ENCODE measurements around the gene HBP1. TPM values are rescaled to one million over a fixed set of nuclear protein-coding genes. Genes with fewer than 3 reads are reported as not detected.
"Not testable (repeated sequence)": the region's sequence is repeated elsewhere in the genome, so short reads cannot be mapped to it uniquely, and the experiment has no call there.

Gene HBP1
- total and polyA plus RNA-seq, 10 donors = 23.9 to 141 (median 79.5) TPM

DNA sequence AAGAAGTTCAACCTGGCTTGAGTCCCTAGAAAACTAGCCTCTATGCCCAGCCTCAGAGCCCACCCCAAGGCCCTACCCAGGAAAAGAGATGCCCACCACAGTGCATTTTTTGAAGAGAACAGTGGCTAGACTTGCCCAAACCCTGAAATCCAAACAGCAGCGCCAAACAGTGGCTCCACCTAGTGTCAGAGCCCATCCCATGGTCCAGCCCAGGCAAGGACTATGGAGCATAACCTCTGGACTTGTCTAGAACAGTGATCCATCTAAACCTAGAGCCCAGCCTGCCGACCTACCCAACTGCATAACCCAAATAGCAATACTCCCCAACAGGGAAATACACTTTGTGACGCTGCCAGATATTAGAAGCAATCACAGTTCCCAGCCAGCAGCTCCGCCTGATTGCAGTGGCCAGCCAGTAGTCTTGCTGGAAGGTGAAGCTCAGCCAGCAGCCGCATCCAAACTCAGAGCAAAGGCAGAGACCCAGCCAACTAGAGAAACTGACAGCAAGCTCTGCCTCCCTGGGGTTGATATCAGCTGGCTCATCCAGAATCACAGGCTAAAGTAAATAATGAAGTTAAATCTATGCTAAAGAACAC lies 44.5 kb downstream of the HBP1 start:
- 89 to 100% (median 96%) methylated on average over 3 to 5 of the region's 5 CpGs for WGBS, 5 donors

GRCh38 chr7:107213945-107214344 lies 45.1 kb downstream of the HBP1 start:
- Histone ChIP-seq H3K9me3 (peaks cover 3 to 29% (median 21%) of the 10 kb centered on the region in 8 donors), H3K27ac (no peak overlapping the region), H3K4me1 (no peaks in the 10 kb centered on the region), H3K36me3 (peaks cover 0 to 31% (median 10%) of the 10 kb centered on the region in 6 donors), H3K27me3 (replicated peaks in 1 of 7) (no peaks in the 10 kb centered on the region), H3K4me3 (no peak overlapping the region)
- intact Hi-C loops (cut with DNase I; ENCODE audit: low total_unique reads) = no loop called here
- DNase-seq = no peak
- TF ChIP-seq, protein P1, sequence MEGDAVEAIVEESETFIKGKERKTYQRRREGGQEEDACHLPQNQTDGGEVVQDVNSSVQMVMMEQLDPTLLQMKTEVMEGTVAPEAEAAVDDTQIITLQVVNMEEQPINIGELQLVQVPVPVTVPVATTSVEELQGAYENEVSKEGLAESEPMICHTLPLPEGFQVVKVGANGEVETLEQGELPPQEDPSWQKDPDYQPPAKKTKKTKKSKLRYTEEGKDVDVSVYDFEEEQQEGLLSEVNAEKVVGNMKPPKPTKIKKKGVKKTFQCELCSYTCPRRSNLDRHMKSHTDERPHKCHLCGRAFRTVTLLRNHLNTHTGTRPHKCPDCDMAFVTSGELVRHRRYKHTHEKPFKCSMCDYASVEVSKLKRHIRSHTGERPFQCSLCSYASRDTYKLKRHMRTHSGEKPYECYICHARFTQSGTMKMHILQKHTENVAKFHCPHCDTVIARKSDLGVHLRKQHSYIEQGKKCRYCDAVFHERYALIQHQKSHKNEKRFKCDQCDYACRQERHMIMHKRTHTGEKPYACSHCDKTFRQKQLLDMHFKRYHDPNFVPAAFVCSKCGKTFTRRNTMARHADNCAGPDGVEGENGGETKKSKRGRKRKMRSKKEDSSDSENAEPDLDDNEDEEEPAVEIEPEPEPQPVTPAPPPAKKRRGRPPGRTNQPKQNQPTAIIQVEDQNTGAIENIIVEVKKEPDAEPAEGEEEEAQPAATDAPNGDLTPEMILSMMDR (IDR thresholded peaks at IDR 0.05 in 8 of 11, conservative IDR thresholded peaks at IDR 0.05 in 3 of 11) = no peak
- no peak for TF ChIP-seq POLR2A (IDR thresholded peaks at IDR 0.05)

More for the DNA sequence above, 44.5 kb downstream of the HBP1 start:
- H3K9me3 ChIP-seq = peaks cover 3 to 29% (median 21%) of the 10 kb centered on the region in 8 donors
- H3K4me1 ChIP-seq = no peaks in the 10 kb centered on the region
- no peak for TF ChIP-seq POLR2A (IDR thresholded peaks at IDR 0.05)
- TF ChIP-seq, protein P1 (IDR thresholded peaks at IDR 0.05 in 8 of 11, conservative IDR thresholded peaks at IDR 0.05 in 3 of 11) = no peak
- TF ChIP-seq POLR2AphosphoS5 (IDR thresholded peaks at IDR 0.05) = no peak
- peaks cover 0 to 37% (median 14%) of the 10 kb centered on the region in 6 donors for H3K36me3 ChIP-seq
- H3K27me3 ChIP-seq (replicated peaks in 1 of 7) = no peaks in the 10 kb centered on the region
- no peak overlapping the region for H3K27ac ChIP-seq
- no peak overlapping the region for H3K4me3 ChIP-seq
- intact Hi-C loops (cut with DNase I; ENCODE audit: low total_unique reads) = no loop called here
- DNase-seq = no peak

GRCh38 chr7:107219563-107220244 lies 50.9 kb downstream of the HBP1 start:
- intact Hi-C loops (cut with DNase I; ENCODE audit: low total_unique reads) = no loop called here
- 74 to 91% (median 83%) methylated on average over 2 of the region's 2 CpGs for WGBS, 5 donors

DNA sequence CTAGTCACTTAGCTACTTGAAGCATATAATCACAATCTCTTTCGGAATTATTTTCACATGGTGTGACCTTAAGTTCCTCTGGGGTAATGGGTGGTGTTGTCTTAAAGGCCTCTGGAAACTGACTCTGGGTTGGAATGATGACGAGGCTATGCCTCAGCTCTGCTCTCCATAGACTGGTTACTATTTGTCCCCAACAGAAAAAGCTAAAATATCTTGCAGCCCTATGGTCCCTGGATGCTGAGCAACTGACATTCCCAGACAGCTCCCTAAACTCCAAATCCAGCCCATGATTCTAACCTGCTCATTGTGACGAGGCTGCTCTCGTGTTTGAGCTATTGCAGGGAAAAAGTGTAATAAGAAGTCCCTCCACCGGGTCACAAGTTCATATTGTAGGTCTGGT lies 51.6 kb downstream of the HBP1 start:
- intact Hi-C loops (cut with DNase I; ENCODE audit: low total_unique reads) = no loop called here
- H3K9me3 ChIP-seq = peaks cover 0 to 7% (median 0%) of the 10 kb centered on the region in 8 donors
- H3K4me1 ChIP-seq = no peaks in the 10 kb centered on the region
- TF ChIP-seq, protein P1 (IDR thresholded peaks at IDR 0.05 in 8 of 11, conservative IDR thresholded peaks at IDR 0.05 in 3 of 11) = no peak
- TF ChIP-seq POLR2AphosphoS5 (IDR thresholded peaks at IDR 0.05) (no peak), POLR2A (IDR thresholded peaks at IDR 0.05) (no peak)
- H3K36me3 ChIP-seq = peaks cover 0 to 40% (median 3%) of the 10 kb centered on the region in 6 donors
- H3K27me3 ChIP-seq (replicated peaks in 1 of 7) = no peaks in the 10 kb centered on the region
- DNase-seq = no peak
- H3K4me3 ChIP-seq = no peak overlapping the region
- 93 to 100% (median 96%) methylated on average over 5 of the region's 5 CpGs for WGBS, 5 donors
- no peak overlapping the region for H3K27ac ChIP-seq

More at GRCh38 chr7:107219563-107220244, 50.9 kb downstream of the HBP1 start:
- Histone ChIP-seq H3K4me3 (no peak overlapping the region), H3K36me3 (peaks cover 0 to 34% (median 3%) of the 10 kb centered on the region in 6 donors), H3K9me3 (peaks cover 0 to 14% (median 6%) of the 10 kb centered on the region in 8 donors), H3K27ac (no peak overlapping the region), H3K4me1 (no peaks in the 10 kb centered on the region), H3K27me3 (replicated peaks in 1 of 7) (no peaks in the 10 kb centered on the region)
- TF ChIP-seq, protein P1 (IDR thresholded peaks at IDR 0.05 in 8 of 11, conservative IDR thresholded peaks at IDR 0.05 in 3 of 11) = no peak
- no peak for TF ChIP-seq POLR2AphosphoS5 (IDR thresholded peaks at IDR 0.05)
- no peak for TF ChIP-seq POLR2A (IDR thresholded peaks at IDR 0.05)
- no peak for DNase-seq

GRCh38 chr7:107220806-107221205 lies 52.0 kb downstream of the HBP1 start:
- H3K27me3 ChIP-seq (replicated peaks in 1 of 7); intact Hi-C loops (cut with DNase I; ENCODE audit: low total_unique reads); DNase-seq; H3K4me1 ChIP-seq; H3K9me3 ChIP-seq; H3K27ac ChIP-seq; H3K4me3 ChIP-seq: not testable (repeated sequence)
- WGBS, 5 donors = 94 to 99% (median 95%) methylated on average over 4 to 6 of the region's 6 CpGs
- peaks cover 0 to 45% (median 3%) of the 10 kb centered on the region in 6 donors for H3K36me3 ChIP-seq

Data from spleen (tissue), 11 donors.